Dedifferentiated amniotic fluid mesenchymal stem cell (primary cell): Measurements from ENCODE around the gene TSC2.
"Not testable (repeated sequence)": the region's sequence is repeated elsewhere in the genome, so short reads cannot be mapped to it uniquely, and the experiment has no call there.

Experiments
- DNase-seq: peaks from one replicate; pipeline ENCODE4 v3.0.0-alpha.2; 2016; ENCODE audit errors: extremely low spot score

TSC2 gene

GRCh38 chr16:2009791-2010510 lies 37.8 kb upstream of the TSC2 start, which contains the start of gene ZNF598:
Gene ZNF598 (minus strand): TSS chr16:2009821.
- DNase-seq: peak; percentile 78

GRCh38 chr16:2011726-2012125 lies 36.1 kb upstream of the TSC2 start:
- DNase-seq: not testable (repeated sequence)

DNA sequence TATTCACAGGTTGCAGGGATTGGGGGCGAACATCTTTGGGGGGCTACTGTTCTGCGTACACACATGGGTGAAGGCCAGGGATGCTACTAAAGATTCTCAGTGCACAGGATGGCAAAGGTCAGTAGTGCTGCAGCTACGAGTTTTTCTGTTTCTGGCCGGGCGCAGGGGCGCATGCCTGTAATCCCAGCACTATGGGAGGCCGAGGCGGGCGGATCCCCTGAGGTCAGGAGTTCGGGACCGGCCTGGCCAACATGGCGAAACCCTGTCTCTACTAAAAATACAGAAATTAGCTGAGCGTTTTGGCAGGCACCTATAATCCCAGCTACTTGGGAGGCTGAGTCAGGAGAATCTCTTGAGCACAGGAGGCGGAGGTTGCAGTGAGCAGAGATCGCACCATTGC lies 34.3 kb upstream of the TSC2 start:
- no peak for DNase-seq

DNA sequence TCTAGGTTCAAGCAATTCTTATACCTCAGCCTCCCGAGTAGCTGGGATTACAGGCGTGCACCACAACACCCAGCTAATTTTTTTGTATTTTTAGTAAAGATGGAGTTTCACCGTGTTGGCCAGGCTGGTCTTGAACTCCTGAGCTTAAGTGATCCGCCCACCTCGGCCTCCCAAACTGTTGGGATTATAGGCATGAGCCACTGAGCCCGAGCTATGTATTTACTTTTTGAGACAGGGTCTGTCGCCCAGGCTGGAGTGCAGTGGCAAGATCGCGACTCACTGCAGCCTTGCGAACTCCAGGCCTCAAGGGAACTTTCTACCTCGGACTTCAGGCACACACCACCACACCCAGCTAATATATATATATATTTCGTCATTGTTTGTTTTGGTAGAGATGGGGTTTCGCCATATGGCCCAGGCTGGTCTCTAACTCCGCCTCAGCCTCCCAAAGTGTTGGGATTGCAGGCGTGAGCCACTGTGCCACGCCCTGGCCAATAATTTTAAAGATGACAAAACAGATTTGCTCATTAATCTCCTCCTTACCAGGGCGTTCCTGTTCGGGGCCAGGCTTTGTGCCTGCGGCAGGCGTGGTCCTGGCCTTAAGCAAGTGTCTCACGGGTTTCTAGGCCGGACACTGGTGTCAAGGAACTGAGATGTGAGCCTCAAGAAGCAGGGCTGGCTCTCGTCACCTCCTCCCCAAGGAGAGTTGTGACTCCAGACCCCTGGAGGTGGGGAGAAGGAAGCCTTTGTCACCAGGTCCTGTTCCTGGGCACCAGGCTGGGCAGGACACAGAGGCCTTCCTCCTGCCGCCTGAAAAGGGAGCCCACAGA lies 32.5 kb upstream of the TSC2 start:
- no peak for DNase-seq

DNA sequence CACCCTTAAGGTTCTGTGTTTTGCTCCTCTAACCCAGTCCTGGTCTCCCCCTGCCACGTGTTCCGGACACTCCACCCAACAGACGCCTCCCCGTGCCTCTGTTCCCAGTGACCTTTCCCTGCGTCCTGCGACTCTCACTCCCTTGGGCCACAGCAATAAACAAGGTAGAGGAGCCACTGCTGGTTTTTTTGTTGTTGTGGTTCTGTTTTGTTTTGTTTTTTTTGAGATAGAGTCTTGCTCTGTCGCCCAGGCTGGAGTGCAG lies 31.9 kb upstream of the TSC2 start:
- no peak for DNase-seq

DNA sequence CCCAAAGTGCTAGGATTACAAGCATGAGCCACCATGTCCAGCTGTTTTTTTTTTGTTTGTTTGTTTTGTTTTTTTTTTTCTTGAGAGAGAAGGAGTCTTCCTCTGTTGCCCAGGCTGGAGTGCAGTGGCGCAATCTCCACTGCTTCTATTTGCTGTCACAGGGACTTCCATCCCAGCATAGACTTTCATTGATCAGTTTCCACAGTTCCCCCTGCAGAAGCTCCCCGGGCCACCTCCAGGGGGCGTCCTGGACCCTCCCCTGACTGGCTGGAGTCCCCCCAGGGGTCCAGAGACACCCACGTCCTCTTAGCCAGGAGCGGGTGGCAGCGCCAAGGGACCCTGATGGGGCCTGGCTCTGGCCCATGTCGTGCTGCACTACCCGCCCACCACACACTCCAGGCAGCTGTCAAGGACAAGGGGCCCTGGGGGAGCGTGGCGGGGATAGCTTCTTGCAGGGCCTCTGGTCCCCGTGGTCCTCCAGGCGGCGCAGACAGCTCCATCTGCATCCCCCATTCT lies 31.3 kb upstream of the TSC2 start:
- no peak for DNase-seq

DNA sequence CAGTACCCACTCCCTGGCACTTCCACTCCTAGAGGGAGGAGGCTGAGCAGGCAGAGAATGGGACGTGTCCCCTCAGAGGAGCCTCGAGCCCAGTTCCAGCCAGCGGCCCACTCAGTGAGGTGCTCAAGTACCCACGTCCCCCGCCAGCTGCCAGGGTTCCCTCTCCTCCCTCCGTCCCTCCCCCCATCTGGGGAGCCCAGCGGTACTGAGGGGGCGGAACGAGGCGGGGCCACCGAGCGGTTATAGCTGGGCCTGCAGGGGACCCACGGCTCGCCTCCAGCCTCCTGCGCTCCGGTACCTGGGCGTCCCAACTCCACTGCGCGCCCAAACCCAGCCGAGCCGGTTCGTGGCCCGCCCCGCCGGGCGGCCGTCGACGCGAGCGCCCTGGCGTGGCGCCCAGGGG lies 28.3 kb upstream of the TSC2 start, which contains the start of gene NPW:
Gene NPW, plus strand, starts transcription at position 268 of the 403 bp plus-strand sequence.
- DNase-seq: no peak

GRCh38 chr16:2019921-2020831 lies 27.6 kb upstream of the TSC2 start:
- no peak for DNase-seq

GRCh38 chr16:2022723-2023091 lies 25.1 kb upstream of the TSC2 start:
- DNase-seq: no peak

DNA sequence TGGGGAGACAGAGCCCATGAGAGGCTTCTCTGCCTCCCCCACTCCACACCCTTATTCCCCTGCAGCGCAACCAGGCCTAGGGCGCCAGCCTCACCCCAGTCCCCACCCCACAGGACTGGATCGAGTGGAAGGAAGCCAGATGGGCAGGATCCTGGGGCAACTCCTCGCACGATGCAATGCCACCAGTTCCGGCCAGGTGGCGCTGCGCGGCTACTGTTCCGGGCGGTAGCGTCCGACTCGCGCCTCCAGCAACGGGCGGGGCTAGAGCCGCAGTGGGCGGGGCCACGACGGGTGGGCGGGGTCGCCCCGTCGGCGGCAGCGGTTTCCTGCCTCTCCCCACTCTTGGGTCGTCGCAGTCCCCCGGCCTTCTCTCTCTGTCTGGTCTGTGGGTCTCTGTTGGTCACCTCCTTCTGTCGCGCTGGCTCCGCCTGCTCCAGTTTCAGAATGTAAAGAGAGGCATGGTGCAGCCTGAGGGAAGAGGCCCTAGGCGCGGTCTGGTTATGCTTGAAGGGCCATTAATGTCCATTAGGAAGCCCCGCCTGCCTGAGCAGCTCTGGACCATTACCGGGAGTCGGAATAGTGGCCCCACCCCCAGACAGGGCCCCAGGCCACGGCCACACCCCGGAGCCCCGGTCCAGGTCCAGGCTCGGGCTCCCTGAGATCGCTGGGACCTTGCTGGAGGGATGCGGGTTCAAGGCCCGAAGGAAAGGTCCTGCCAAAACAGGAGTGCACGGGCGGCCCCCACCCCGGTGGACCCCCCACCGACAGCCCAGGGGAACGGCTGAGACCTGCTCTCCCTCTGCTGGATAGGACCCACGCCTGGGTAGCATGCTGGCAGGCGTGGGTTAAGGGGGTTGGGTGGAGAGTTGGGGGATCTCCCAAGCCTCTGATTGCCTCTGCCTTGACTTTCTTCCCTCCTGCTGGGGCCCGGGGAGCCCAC lies 24.4 kb upstream of the TSC2 start:
- DNase-seq: peak; percentile 81

DNA sequence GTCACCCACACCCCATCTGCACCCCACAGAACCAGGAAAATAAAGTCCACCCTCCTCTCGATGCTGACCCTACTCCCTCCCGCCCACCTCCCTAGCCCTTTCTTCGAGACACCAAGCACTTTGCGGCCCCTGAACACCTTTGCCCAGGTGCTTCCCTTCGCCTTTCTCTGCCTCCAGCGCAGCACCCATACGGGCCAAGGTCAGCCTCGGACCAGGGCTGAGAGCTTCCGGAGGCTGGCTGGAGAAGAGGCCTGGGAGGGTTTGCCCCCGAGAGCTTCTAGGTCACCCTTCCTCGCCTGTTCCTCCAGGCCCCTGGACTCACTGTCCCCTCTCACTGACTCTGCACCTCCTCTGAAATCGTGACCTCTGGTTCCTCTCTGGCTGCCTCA lies 23.8 kb upstream of the TSC2 start:
- DNase-seq: no peak

- DNase-seq: no peak
These were observed 22.5 kb upstream of the TSC2 start for GRCh38 chr16:2025251-2025650.

DNA sequence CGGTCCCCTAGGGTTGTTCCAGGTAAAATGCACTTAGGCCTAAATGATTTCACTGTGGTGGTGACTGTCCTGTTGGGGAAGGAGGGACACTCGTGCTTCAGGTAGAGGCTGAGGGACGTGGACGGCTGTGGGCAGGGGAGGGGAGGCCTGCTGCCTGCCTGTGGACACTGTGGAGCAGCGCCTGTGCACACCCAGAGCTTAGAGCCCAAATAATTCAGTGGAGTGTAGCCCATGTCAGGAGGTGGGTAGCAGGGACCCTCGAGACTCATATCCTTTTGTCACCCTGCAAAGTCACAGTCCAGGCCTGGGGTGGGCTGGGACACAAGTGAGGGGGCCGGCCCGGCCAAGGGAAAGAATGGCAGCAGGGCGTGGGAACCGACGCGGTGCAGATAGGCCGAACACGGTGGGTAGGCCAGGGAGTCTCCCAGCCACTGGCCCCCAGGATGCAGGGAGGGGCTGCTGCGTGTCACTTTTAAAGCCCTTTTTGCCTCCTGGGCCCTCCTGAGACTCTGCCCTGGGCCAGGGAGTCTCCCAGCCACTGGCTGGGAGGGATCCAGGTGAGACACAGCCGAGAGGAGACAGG lies 21.8 kb upstream of the TSC2 start:
- DNase-seq: no peak

DNA sequence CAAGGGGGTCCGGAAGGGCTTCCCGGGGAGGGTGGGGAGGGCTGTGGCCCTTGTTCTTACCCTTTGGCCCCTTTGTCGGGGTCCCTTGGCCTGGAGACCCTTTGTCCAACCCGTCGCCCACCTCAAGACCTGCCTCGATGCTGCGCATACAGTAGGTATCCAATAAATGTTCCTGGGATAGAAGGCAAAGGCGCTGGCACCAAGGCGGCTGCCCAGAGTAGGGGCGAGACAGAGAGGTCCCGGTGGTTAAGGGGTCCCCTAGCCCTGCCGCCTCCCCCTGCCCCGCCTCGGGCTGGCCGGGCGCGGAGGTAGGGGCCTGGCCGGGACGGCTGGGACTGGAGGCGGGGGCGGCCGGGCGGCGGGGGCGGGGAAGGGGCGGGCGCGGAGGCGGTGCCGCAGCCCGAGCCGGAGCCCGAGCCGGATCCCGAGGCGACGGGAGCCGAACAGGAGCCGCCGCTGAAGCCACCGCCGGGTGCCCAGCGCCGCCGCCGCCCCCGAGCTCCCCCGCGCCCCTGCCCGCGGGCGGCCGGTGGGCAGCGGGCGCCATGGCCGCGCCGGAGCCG lies 21.2 kb upstream of the TSC2 start, which contains the start of gene NHERF2:
Gene NHERF2, plus strand, starts transcription at position 442 of the 563 bp plus-strand sequence. Its CDS starts 104 bp downstream, at position 546.
- no peak for DNase-seq

DNA sequence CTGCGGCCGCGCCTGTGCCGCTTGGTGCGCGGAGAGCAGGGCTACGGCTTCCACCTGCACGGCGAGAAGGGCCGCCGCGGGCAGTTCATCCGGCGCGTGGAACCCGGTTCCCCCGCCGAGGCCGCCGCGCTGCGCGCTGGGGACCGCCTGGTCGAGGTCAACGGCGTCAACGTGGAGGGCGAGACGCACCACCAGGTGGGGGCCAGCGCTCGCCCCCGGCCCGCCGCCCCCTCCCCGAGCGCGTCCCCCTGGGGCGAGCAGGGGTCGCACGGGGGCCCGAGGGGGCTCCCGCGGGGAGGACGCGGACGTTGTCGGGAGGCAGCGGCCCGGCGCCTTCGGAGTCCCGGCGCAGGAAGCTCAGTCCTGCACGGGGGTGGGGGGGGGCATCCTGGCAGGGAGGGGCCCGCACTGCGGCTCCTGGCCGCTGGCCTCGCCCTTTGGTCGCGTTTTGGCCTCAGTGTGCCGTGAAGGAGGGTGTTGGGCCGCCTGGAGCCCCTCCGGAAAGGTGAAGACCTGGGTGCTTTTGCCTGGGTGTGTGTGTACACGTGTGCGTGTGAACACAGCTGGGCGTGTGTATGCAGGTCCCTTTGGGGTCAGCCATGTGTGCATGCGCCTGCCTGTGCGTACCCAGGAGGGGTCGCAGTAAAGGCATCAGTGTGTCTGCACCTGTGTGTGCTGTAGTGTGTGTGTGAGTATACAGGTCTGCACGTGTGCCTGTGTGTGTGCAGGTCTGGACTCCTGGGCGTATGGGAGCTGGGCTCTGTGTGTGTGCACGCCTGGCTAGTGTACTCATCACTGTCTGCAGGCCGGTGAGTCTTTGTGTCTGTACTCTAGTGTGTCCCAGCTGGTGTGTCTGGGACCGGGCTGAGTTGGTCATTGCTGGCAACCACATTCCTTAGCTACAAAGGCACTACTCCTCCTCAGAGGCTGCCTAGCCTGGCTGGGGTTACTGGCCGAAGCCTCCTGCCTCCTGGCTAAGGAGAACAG lies 20.5 kb upstream of the TSC2 start:
- no peak for DNase-seq

DNA sequence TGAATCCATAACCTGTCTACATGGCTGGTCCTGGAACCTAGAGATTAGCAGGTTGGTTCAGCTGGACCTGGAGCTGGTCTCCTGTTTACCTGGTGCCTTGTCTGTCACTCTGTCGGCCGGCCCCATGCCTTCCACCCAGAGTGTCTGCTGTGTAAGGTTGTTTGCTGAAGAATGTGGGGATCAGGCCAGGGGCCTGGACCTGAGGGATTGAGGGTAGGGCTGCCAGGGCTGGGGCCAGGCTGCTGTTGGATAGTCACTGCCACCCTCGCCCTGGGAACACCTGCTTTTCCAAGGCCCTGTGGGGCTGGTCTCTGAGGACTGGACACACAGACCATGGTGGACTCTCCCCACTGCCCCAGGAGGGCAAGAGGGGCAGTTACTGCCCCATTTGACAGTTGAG lies 19.6 kb upstream of the TSC2 start:
- no peak for DNase-seq

- DNase-seq: no peak
These were observed 19.1 kb upstream of the TSC2 start for GRCh38 chr16:2028620-2029220.

GRCh38 chr16:2029350-2029749 lies 18.4 kb upstream of the TSC2 start:
- no peak for DNase-seq

DNA sequence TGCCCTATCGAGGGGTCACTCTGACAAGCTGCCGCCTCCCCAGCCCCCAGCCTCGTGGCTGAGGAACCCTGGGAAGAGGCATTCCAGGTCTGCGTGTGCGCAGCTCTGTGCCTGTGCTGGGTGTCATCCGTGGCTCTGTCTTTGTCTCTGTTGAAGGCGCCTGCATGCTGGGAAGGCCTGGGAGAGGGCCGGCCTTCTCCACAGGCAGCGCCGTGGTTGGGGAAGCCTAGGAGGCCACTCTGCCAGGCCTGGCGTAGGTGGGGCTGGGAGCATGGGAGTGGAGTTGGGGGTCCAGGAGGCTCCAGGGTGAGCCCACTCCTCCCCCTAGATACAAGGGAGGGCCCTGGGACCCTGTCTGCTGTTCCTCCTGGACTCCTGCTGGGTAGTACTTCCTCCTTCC lies 17.7 kb upstream of the TSC2 start:
- DNase-seq: no peak
